ENCODE data around the gene THOC6. TPM values are rescaled to one million over a fixed set of nuclear protein-coding genes. Genes with fewer than 3 reads are reported as not detected.

THOC6 gene
- total and polyA plus RNA-seq, 9 of the 15 experiments (the other 6 are each of a cell fraction or from before 2014, with no cell fraction given), result 2.5 to 65.4 (median 42.3) TPM

- TF ChIP-seq GATAD2B (IDR thresholded peaks at IDR 0.05; ENCODE audit: borderline replicate concordance) (no peak), ZNF23 (CRISPR knock-in tag; IDR thresholded peaks at IDR 0.05) (no peak), CTCFL (IDR thresholded peaks at IDR 0.05; ENCODE audit: borderline replicate concordance, insufficient read depth, low read depth, low read length, poor library complexity, severe bottlenecking) (no peak), ZNF212 (CRISPR knock-in tag; IDR thresholded peaks at IDR 0.05) (no peak), TSC22D4 (tag; IDR thresholded peaks at IDR 0.05) (no peak), KDM2B (CRISPR knock-in tag; IDR thresholded peaks at IDR 0.05) (no peak), GTF2A2 (tag; IDR thresholded peaks at IDR 0.05) (no peak), MED1 (CRISPR knock-in tag; IDR thresholded peaks at IDR 0.05; ENCODE audit: borderline replicate concordance) (no peak), RFX5 (IDR thresholded peaks at IDR 0.05; ENCODE audit: low read depth, low read length) (no peak), SRSF1 (IDR thresholded peaks at IDR 0.05; ENCODE audit: low read depth, low read length) (no peak), ZNF133 (CRISPR knock-in tag; IDR thresholded peaks at IDR 0.05) (no peak), FOXJ3 (CRISPR knock-in tag; IDR thresholded peaks at IDR 0.05) (no peak), FOXK1 (CRISPR knock-in tag; IDR thresholded peaks at IDR 0.05; ENCODE audit: borderline replicate concordance) (peak; percentile 81; the same call in 1 of the 2 replicates), ZNF561 (CRISPR knock-in tag; conservative IDR thresholded peaks at IDR 0.05) (no peak), IRF2 (CRISPR knock-in tag; IDR thresholded peaks at IDR 0.05) (no peak), SMARCA4 (IDR thresholded peaks at IDR 0.05) (peak; percentile 70; the same call in 1 of the 2 replicates), MAFK (IDR thresholded peaks at IDR 0.05; ENCODE audit: low read length) (no peak), TCFL5 (CRISPR knock-in tag; conservative IDR thresholded peaks at IDR 0.05) (no peak), HNRNPL (IDR thresholded peaks at IDR 0.05; ENCODE audit: low read depth, low read length) (no peak), MTA3 (IDR thresholded peaks at IDR 0.05; ENCODE audit: borderline replicate concordance) (peak; percentile 27), MAFF (IDR thresholded peaks at IDR 0.05; ENCODE audit: low read length) (no peak), RBFOX2 (IDR thresholded peaks at IDR 0.05; ENCODE audit: low read depth, low read length) (no peak), CCNT2 (IDR thresholded peaks at IDR 0.05; ENCODE audit: borderline replicate concordance, extremely low read depth, insufficient read length, low read depth, low read length) (peak; percentile 48), BCOR (IDR thresholded peaks at IDR 0.05) (0 out of 2 replicates have a peak, but pooled peaks have one; percentile 18), SRSF9 (IDR thresholded peaks at IDR 0.05; ENCODE audit: borderline replicate concordance, low read depth, low read length) (no peak), NFXL1 (CRISPR knock-in tag; IDR thresholded peaks at IDR 0.05) (no peak), ZNF707 (CRISPR knock-in tag; conservative IDR thresholded peaks at IDR 0.05) (no peak)
Measured at GRCh38 chr16:3020604-3021448, 3.0 kb upstream of the THOC6 start (continued).

Data from K562 (cell line).